Muscle of leg (tissue), 11 donors: ENCODE data around the gene ZNF444. TPM values are rescaled to one million over a fixed set of nuclear protein-coding genes. Genes with fewer than 3 reads are reported as not detected.

ENCODE experiments used
- DNase-seq: peaks from one replicate; pipeline ENCODE4 v3.0.0; 2013
- H3K27ac ChIP-seq: one replicate; pipeline ENCODE4 v1.5.1; 2013; ENCODE audit warnings: mild to moderate bottlenecking, low read length, control low read depth
- H3K27me3 ChIP-seq: one replicate; pipeline ENCODE4 v1.6.1; 2013; ENCODE audit warnings: low read length; ENCODE audit not compliant: control insufficient read depth, insufficient read depth
- H3K36me3 ChIP-seq: one replicate; pipeline ENCODE4 v1.6.1; 2013; ENCODE audit warnings: low read length; ENCODE audit not compliant: control insufficient read depth, insufficient read depth
- H3K4me1 ChIP-seq: one replicate; pipeline ENCODE4 v1.6.1; 2013; ENCODE audit warnings: low read length; ENCODE audit not compliant: control insufficient read depth, insufficient read depth
- H3K4me3 ChIP-seq: one replicate; pipeline ENCODE4 v1.5.1; 2013; ENCODE audit warnings: low read length, control low read depth
- H3K9me3 ChIP-seq: replicated peaks from 2 replicates; pipeline ENCODE4 v1.6.1; 2013; ENCODE audit warnings: low read depth, low read length; ENCODE audit not compliant: control insufficient read depth
- WGBS: methylation state at CpG from one replicate; pipeline ENCODE4 v1.1.5; 2013; ENCODE audit warnings: missing lambda C conversion rate; ENCODE audit not compliant: insufficient coverage; 5-methylcytosine and 5-hydroxymethylcytosine counted together
- polyA plus RNA-seq, 8 donors: library from polyadenylated mRNA; unstranded; fragments of 120-200 nt; gene quantifications; one replicate each; pipeline versions ENCODE4 v1.2.1 to v1.2.3, GENCODE V29; 2013; ENCODE audit warnings: inconsistent platforms in 1 of 8, low replicate concordance in 1 of 8; ENCODE audit not compliant: insufficient read length in 8 of 8, insufficient read depth in 1 of 8
- total RNA-seq: library from RNA; stranded (reverse); fragments of 120-200 nt; gene quantifications from one replicate; pipeline ENCODE4 v1.2.4, GENCODE V29; 2013

ZNF444 gene
- total and polyA plus RNA-seq, 9 donors, result 10.5 to 26.2 (median 19.4) TPM

DNA sequence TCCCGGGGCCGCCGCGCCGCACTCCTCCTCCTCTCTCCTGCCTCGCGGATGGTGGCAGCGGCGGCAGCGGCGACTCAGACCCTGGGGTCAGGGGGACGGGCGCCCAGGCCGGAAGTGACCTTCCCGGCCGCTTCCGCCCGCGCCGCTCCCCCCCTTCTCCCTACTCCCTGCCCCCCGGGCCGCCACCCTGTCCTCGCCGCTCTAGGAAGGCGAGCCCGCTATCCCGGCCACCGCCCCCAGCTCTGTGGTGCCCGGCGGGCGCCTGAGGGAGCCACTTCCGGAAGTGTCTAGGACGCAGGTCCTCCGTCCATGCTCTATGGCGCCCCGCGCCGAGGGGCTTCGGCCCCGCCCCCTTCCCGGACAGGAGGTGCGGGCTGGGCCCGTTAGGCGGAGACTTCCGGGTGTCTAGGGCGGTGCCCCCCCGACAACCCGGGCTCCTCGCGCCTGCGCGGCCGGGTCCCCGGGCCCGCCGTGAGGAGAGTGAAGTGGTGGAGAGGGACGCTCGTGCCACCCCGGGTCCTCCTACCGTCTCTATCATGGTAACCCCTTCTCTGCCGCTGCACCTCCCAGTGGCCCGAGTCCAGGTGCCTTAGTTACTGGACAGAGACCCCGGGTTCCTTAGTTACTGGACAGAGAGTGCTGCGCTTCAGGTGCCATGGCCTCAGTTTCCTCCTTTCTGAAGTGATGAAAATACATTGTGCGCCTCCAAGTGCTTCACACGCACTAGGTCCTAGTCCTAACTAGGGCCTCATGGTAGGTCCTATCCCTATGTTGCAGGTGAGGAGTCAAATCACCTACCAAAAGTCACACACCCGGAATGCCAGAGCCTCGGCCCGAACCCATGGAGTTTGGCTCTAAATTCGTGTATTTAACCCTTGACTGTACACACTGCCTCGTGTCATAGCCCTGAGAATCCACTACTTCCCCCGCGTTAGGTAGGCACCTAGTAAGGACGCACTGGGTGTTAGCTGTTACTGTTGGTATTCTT, 19.6 kb upstream of the ZNF444 start, which contains the start of gene ZNF787:
ZNF787 (minus strand) TSS at position 116 of the 988 bp plus-strand sequence. CDS start 18,078 bp downstream, outside the sequence.
- Histone ChIP-seq H3K9me3 (no peaks in the 10 kb centered on the region), H3K4me1 (peaks cover 57% of the 10 kb centered on the region)

DNA sequence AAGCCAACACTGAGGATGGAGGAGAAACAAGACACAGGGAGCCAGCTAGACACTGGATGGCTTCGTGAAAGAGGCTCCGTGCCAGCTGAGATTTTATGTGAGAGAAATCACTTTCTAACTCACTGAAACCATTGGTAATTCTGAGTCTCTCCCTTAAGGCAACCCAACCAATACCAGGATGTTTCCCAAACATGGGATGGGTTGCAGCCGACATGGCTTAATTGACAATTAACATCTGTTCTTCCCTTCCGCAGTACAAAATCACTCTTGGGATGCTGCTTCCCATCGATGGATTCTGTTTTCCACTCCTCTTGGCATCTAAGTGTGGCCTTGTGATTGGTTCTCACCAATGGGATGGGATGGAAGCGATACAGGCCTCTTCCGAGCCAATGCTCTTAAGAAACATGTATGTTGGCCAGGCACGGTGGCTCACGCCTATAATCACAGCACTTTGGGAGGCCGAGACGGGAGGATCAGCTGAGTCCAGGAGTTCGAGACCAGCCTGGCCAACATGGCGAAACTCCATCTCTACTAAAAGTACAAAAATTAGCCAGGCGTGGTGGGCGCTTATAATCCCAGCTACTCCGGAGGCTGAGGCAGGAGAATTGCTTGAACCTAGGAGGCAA, 17.7 kb upstream of the ZNF444 start:
- no peaks in the 10 kb centered on the region for H3K27me3 ChIP-seq
- H3K36me3 ChIP-seq, result peaks cover 6% of the 10 kb centered on the region
- WGBS, result 79% methylated on average over 6 of the region's 16 CpGs
- DNase-seq, result peak; percentile 54
- no peak overlapping the region for H3K4me3 ChIP-seq
- H3K9me3 ChIP-seq, result no peaks in the 10 kb centered on the region
- H3K4me1 ChIP-seq, result peaks cover 63% of the 10 kb centered on the region
- H3K27ac ChIP-seq, result peak overlapping the region; percentile 80

More for the DNA sequence above, 19.6 kb upstream of the ZNF444 start, which contains the start of gene ZNF787:
- H3K27me3 ChIP-seq, result no peaks in the 10 kb centered on the region
- WGBS, result under 1% methylated on average over 36 of the region's 74 CpGs
- peak within 1 kb of the TSS; percentile 95 for H3K27ac ChIP-seq
- peak within 1 kb of the TSS; percentile 85 for H3K4me3 ChIP-seq
- peaks cover 11% of the 10 kb centered on the region for H3K36me3 ChIP-seq
- DNase-seq, result peak; percentile 99

DNA sequence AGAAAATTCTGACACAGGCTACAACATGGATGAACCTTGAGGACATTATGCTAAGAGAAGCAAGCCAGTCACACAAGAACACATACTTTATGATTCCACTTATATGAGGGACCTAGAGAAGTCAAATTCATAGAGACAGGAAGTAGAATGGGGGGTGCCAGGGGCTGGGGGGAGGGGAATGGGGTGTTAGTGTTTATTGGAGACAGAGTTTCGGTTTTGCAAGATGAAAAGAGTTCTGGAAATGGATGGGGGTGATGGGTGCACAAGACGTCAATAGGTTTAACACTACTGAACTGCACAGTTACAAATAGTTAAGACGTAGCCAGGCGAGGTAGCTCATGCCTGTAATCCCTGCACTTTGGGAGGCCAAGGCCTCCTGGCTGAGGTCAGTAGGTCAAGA, 16.5 kb upstream of the ZNF444 start:
- H3K27ac ChIP-seq, result no peak overlapping the region
- WGBS, result 92% methylated on average over 2 of the region's 4 CpGs
- no peaks in the 10 kb centered on the region for H3K9me3 ChIP-seq
- H3K4me3 ChIP-seq, result no peak overlapping the region
- H3K4me1 ChIP-seq, result peaks cover 51% of the 10 kb centered on the region
- no peaks in the 10 kb centered on the region for H3K27me3 ChIP-seq
- DNase-seq, result no peak
- H3K36me3 ChIP-seq, result no peaks in the 10 kb centered on the region

DNA sequence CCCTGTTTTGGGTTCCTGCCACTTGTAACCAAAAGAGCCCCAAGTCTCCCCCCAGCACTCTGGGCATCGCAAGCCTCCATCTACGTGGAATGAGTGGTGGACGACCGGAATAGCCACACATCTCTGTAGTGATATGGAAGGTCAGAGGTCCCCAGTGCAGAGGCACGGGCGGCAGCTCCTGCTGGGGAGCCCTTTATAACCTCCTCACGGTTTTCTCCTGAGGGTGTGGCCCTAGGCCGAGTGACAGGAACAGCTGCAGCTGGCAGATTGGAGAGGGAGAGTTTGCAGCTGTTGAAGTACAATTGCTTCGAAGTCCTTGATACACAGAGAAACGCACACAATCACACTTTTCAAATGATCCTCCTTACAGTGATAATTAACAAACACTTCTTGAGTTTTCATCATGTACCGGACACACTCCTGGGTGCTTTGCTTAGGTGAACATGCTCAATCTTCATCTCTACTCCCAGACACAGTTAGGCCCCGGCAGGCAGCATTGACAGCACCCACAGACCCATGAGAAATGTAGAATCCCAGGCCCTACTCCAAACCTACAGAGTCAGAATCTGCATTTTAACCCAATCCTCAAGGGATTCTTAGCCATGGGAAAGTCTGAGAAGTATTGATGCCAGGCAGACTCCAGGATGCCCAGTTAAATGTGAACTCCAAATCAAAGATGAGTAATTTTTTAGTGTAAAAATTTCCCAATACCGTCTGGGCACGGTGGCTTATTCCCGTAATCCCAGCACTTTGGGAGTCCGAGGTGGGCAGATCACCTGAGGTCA, 15.1 kb upstream of the ZNF444 start:
- Histone ChIP-seq H3K27me3 (no peaks in the 10 kb centered on the region), H3K4me1 (peaks cover 43% of the 10 kb centered on the region), H3K9me3 (no peaks in the 10 kb centered on the region), H3K27ac (peak overlapping the region; percentile 90), H3K4me3 (no peak overlapping the region), H3K36me3 (no peaks in the 10 kb centered on the region)
- peak; percentile 91 for DNase-seq
- 77% methylated on average over 7 of the region's 16 CpGs for WGBS

DNA sequence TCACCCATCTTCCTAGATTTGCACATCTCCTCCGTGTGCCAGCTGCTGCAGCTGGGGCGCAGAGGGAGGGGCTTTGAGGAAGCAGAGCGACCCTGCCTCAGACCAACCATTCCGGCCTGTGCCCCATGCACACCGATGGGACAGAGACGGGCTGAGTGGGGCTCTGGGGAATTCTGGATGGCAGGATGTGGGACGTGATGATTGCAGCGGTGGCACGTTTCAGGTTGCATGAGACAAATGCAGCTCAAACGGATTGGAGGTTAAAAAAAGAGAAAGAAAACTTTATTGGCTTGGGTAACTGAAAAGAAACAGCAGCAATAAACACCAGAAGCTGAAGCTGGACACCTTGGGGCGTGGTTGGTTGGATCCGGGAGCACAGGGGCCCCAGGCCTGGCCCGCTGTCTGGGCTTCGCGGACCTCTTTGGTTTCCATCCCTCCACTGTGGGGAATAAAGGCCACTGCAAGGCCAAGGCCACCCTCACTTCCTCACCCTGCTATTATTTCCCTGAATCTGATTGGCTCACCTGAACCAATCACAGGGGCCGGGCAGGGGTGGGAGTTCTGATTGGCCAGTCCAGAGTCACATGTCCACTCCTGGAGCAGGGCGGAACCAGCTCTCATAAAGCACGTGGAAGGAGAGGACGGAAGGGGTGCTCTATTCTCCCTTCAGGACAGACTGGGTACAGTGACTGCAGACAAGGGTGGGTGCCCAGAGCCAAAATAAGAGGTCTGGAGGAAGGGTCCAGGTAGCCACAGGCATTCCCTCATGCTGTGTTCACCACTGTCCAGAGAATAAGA, 13.9 kb upstream of the ZNF444 start:
- Histone ChIP-seq H3K4me3 (no peak overlapping the region), H3K4me1 (peaks cover 39% of the 10 kb centered on the region), H3K9me3 (no peaks in the 10 kb centered on the region), H3K27ac (peak overlapping the region; percentile 90), H3K27me3 (no peaks in the 10 kb centered on the region), H3K36me3 (no peaks in the 10 kb centered on the region)
- no peak for DNase-seq
- WGBS, result 90% methylated on average over 15 of the region's 19 CpGs

- no peak overlapping the region for H3K27ac ChIP-seq
- no peak for DNase-seq
Measured at GRCh38 chr19:56130006-56130405, 11.1 kb upstream of the ZNF444 start.

DNA sequence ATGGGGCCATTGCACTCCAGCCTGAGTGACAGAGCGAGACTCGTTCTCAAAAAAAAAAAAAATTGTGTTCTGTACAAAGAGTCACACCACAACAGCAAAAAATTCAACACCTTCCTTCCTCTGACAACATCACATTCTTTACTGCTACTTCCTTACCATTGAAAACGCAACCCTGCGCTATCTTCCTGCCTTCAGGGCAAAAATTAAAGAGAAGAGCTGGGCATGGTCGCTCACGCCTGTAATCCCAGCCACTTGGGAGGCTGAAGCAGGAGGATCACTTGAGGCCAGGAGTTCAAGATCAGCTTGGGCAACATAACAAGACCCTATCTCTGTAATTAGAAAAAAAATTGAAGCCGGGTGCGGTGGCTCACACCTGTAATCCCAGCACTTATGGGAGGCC, 9.4 kb upstream of the ZNF444 start:
- Histone ChIP-seq H3K4me1 (peaks cover 17% of the 10 kb centered on the region), H3K4me3 (no peak overlapping the region), H3K36me3 (no peaks in the 10 kb centered on the region), H3K27me3 (no peaks in the 10 kb centered on the region), H3K27ac (no peak overlapping the region), H3K9me3 (no peaks in the 10 kb centered on the region)
- DNase-seq, result no peak
- 91% methylated on average over 6 of the region's 8 CpGs for WGBS

More at GRCh38 chr19:56130006-56130405, 11.1 kb upstream of the ZNF444 start:
- H3K4me3 ChIP-seq, result no peak overlapping the region
- no peaks in the 10 kb centered on the region for H3K36me3 ChIP-seq
- peaks cover 33% of the 10 kb centered on the region for H3K4me1 ChIP-seq
- no peaks in the 10 kb centered on the region for H3K9me3 ChIP-seq
- no peaks in the 10 kb centered on the region for H3K27me3 ChIP-seq
- WGBS, result 70% methylated on average over 5 of the region's 7 CpGs

DNA sequence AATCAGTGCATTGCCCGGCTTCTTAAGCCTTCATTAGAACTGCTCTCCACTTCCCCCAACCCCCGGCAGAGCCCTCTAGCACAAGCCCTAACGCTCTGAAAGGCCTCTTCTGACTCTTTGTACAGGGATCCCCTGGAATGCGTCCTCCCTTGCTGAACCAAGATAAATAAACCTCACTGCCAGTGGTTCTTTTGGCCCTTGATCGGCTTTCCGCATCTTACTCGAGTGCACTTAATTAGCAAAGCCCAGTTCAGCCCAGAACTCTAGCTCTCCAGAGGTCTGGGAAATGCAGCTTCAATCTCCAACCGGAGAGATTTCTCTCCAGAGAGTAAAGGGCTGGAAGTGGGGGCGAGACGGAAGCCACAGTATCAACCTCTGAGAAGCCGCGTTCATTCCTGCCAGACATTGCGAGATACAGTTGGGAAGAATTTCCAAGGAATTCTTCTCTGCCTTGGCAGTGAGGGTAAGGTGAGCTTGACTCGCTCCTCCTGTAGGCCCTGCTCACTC, 8.7 kb upstream of the ZNF444 start:
- Histone ChIP-seq H3K36me3 (no peaks in the 10 kb centered on the region), H3K27ac (peak overlapping the region; percentile 71), H3K4me1 (peaks cover 10% of the 10 kb centered on the region), H3K9me3 (no peaks in the 10 kb centered on the region), H3K4me3 (no peak overlapping the region), H3K27me3 (no peaks in the 10 kb centered on the region)
- DNase-seq, result peak; percentile 43
- 37% methylated on average over 13 of the region's 14 CpGs for WGBS
